ENCODE data around the gene SCAMP4.

SCAMP4 gene

GRCh38 chr19:1944088-1944915, 39.1 kb downstream of the SCAMP4 start:
- peak; percentile 66 to 82 for DNase-seq (ENCODE audit: low read depth in 1 of 2, low spot score in 1 of 2)
- Histone ChIP-seq H3K27ac (replicated peaks) (peak overlapping the region; percentile 88), H3K4me3 (replicated peaks; ENCODE audit: insufficient read depth, low read length) (peak overlapping the region; percentile 95), H3K27me3 (ENCODE audit: insufficient read depth, poor library complexity, severe bottlenecking) (no peaks in the 10 kb centered on the region)
- TF ChIP-seq POLR2AphosphoS5 (IDR thresholded peaks at IDR 0.05; ENCODE audit: low read depth) (no peak), SPI1 (IDR thresholded peaks at IDR 0.05; ENCODE audit: borderline replicate concordance, low read depth) (peak; percentile 71; the same call in 1 of the 2 replicates)

GRCh38 chr19:1944916-1945561, 39.8 kb downstream of the SCAMP4 start:
- TF ChIP-seq CTCF (IDR thresholded peaks at IDR 0.05; ENCODE audit: insufficient read depth, low read length) = no peak
- TF ChIP-seq, protein P1, sequence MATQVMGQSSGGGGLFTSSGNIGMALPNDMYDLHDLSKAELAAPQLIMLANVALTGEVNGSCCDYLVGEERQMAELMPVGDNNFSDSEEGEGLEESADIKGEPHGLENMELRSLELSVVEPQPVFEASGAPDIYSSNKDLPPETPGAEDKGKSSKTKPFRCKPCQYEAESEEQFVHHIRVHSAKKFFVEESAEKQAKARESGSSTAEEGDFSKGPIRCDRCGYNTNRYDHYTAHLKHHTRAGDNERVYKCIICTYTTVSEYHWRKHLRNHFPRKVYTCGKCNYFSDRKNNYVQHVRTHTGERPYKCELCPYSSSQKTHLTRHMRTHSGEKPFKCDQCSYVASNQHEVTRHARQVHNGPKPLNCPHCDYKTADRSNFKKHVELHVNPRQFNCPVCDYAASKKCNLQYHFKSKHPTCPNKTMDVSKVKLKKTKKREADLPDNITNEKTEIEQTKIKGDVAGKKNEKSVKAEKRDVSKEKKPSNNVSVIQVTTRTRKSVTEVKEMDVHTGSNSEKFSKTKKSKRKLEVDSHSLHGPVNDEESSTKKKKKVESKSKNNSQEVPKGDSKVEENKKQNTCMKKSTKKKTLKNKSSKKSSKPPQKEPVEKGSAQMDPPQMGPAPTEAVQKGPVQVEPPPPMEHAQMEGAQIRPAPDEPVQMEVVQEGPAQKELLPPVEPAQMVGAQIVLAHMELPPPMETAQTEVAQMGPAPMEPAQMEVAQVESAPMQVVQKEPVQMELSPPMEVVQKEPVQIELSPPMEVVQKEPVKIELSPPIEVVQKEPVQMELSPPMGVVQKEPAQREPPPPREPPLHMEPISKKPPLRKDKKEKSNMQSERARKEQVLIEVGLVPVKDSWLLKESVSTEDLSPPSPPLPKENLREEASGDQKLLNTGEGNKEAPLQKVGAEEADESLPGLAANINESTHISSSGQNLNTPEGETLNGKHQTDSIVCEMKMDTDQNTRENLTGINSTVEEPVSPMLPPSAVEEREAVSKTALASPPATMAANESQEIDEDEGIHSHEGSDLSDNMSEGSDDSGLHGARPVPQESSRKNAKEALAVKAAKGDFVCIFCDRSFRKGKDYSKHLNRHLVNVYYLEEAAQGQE (IDR thresholded peaks at IDR 0.05; ENCODE audit: insufficient replicate concordance, low read depth) = no peak
- TF ChIP-seq SPI1 (IDR thresholded peaks at IDR 0.05; ENCODE audit: borderline replicate concordance, low read depth) = no peak
- TF ChIP-seq GABPA (IDR thresholded peaks at IDR 0.05; ENCODE audit: low read depth) = no peak
- no peak for TF ChIP-seq POLR2AphosphoS5 (IDR thresholded peaks at IDR 0.05; ENCODE audit: low read depth)
- Histone ChIP-seq H3K27me3 (ENCODE audit: insufficient read depth, poor library complexity, severe bottlenecking) (no peaks in the 10 kb centered on the region), H3K4me3 (replicated peaks; ENCODE audit: insufficient read depth, low read length) (no peak overlapping the region), H3K27ac (replicated peaks) (no peak overlapping the region)
- no peak for DNase-seq (ENCODE audit: low read depth in 1 of 2, low spot score in 1 of 2)

- DNase-seq (ENCODE audit: low read depth in 1 of 2, low spot score in 1 of 2) = peak in 1 of 2 experiments; percentile 26
- Histone ChIP-seq H3K27ac (replicated peaks) (no peak overlapping the region), H3K4me3 (replicated peaks; ENCODE audit: insufficient read depth, low read length) (no peak overlapping the region), H3K27me3 (ENCODE audit: insufficient read depth, poor library complexity, severe bottlenecking) (no peaks in the 10 kb centered on the region)
- no peak for TF ChIP-seq POLR2AphosphoS5 (IDR thresholded peaks at IDR 0.05; ENCODE audit: low read depth)
- no peak for TF ChIP-seq GABPA (IDR thresholded peaks at IDR 0.05; ENCODE audit: low read depth)
- TF ChIP-seq SPI1 (IDR thresholded peaks at IDR 0.05; ENCODE audit: borderline replicate concordance, low read depth) = no peak
- TF ChIP-seq, protein P1 (IDR thresholded peaks at IDR 0.05; ENCODE audit: insufficient replicate concordance, low read depth) = no peak
- peak; percentile 38 for TF ChIP-seq CTCF (IDR thresholded peaks at IDR 0.05; ENCODE audit: insufficient read depth, low read length)
Observed at GRCh38 chr19:1945899-1946298, 40.7 kb downstream of the SCAMP4 start.

GRCh38 chr19:1947651-1948209, 42.5 kb downstream of the SCAMP4 start:
- Histone ChIP-seq H3K4me3 (replicated peaks; ENCODE audit: insufficient read depth, low read length) (no peak overlapping the region), H3K27ac (replicated peaks) (no peak overlapping the region), H3K27me3 (ENCODE audit: insufficient read depth, poor library complexity, severe bottlenecking) (no peaks in the 10 kb centered on the region)
- no peak for DNase-seq (ENCODE audit: low read depth in 1 of 2, low spot score in 1 of 2)
- TF ChIP-seq CTCF (IDR thresholded peaks at IDR 0.05; ENCODE audit: insufficient read depth, low read length) (no peak), SPI1 (IDR thresholded peaks at IDR 0.05; ENCODE audit: borderline replicate concordance, low read depth) (no peak), POLR2AphosphoS5 (IDR thresholded peaks at IDR 0.05; ENCODE audit: low read depth) (no peak), GABPA (IDR thresholded peaks at IDR 0.05; ENCODE audit: low read depth) (no peak)
- TF ChIP-seq, protein P1 (IDR thresholded peaks at IDR 0.05; ENCODE audit: insufficient replicate concordance, low read depth) = no peak
